Left lobe of liver (tissue), 2 donors: ENCODE results near the gene ZNF165. TPM values are rescaled to one million over a fixed set of nuclear protein-coding genes. Genes with fewer than 3 reads are reported as not detected.
A peak's percentile ranks its signal among the peaks of the same experiment; 100 is the strongest.
"Not testable (repeated sequence)": the region's sequence is repeated elsewhere in the genome, so short reads cannot be mapped to it uniquely, and the experiment has no call there.

ENCODE experiments used
- ATAC-seq: fragments of 200-7000 bp; cut with Tn5 transposase; one replicate; pipeline ENCODE4 v1.9.1; 2020; ENCODE audit warnings: mild to moderate bottlenecking, moderate library complexity
- DNase-seq: peaks from one replicate; pipeline ENCODE4 v3.0.0-alpha.2; 2020; ENCODE audit warnings: low spot score
- total RNA-seq: library from RNA; stranded (reverse); gene quantifications from one replicate; pipeline ENCODE4 v1.2.1, GENCODE V29; 2021
- donor health status: DM: no; HTN: no; CAD: no; lungs with moderate emphysema.
- donor health status: DM: no; HTN: yes; CAD: no.

Gene ZNF165
- total RNA-seq, 1 donor from 2014 or later = 0.53 TPM

DNA sequence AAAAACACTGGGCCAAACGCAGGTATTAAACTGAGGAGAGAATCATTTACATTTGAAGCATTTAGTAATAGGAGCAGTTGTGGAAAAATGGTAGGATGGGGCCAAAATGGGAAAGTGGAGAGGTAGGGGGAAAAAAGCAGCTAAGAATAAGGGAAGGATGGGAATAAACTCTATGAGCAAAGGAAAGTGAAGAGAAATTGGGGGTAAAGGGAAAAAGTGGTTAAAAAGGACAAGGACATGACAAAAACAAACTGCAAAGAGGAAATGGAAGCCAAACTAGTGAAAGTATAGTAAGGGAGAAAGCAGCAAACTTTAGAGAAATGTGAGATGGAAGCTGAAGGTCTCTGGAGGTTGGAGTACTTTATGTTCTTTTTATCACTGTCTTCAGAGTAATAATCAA is 37.8 kb downstream of the ZNF165 start:
- DNase-seq = no peak
- ATAC-seq = no peak

DNA sequence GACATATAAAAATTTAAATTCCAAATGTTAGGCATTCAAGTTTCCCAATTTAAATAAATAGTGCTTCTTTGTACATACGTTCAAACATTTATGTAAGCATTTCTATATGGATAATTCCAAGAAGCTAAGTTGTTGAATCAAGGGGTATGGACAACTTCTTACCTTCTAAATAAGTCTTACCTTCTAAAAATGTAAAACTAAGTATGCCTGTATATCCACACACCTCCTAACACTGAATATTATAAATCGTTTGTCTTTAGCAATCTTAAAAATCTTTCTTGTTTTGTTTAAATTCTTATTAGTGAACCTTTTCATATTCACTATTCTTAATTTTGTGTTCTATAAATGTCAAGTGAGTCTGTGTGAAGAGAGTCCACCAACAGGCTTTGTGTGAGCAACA is 41.5 kb downstream of the ZNF165 start:
- no peak for ATAC-seq

DNA sequence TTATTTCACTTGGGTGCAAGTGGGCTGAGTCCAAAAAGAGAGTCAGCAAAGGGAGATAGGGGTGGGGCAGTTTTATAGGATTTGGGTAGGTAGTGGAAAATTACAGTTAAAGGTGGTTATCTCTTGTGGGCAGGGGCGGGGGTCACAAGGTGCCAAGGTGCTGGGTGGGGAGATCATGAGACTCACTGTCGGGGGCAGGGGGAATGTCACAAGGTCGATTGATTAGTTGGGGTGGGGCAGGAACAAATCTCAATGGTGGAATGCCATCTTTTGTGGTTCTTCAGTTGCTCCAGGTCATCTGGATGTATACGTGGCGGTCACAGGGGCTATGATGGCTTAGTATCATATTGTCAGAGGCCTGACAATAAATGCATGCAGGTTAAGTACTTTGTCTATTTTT is 41.9 kb downstream of the ZNF165 start:
- not testable (repeated sequence) for DNase-seq, ATAC-seq

More for the DNA sequence above, 41.5 kb downstream of the ZNF165 start:
- no peak for DNase-seq

DNA sequence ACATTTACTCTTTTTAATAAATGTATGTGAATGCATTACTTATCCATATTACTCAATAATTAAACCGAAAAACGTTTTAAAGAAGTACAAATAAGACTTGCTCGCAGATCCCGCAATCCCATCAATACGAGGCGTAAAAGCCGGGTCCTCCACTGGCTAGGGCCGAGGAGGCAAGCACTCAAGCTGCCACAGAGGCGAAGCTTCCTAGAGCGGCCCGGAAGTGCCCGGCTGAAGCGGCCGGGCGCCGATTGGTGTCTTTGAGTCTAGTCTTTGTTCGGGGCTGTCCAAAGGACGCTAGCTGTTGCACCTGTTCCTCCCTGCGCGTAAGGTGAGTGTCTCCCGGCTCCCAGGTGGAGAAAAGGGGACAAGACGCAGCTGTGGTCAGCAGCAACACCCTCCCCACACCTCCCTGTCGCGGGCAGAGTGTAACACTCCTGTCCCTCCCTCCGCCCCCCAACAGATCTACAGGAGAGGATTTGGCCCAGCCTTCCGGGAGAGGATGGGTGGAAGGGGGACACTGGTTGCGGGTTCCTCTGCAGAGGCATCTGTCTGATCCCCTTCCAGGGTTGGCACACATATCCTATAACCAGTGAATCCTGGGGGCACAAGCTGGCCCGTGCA is 44.1 kb downstream of the ZNF165 start, which contains the start of gene ZSCAN16:
Gene ZSCAN16 (plus strand): TSS at position 260 of the 621 bp plus-strand sequence. CDS start 835 bp downstream, outside the sequence.
- peak; percentile 100 for ATAC-seq
- peak; percentile 88 for DNase-seq

DNA sequence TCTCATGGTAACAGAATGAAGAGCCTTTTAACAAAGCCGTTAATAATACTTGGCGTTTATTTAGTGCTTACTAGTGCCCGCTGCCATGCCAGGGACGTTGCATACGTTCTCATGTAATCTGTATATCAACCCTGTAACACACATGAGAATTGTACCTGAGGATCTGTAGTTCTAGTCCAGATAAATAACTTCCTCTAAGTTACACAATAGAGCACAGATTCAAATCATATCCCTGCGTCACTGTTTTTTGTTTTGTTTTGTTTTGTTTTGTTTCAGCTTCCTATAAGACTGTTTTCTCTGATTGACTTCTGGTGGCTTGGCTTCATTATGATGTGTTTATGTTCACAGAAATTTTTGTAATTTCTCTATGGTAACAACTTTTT is 44.6 kb downstream of the ZNF165 start:
- ATAC-seq (no peak), DNase-seq (no peak)

DNA sequence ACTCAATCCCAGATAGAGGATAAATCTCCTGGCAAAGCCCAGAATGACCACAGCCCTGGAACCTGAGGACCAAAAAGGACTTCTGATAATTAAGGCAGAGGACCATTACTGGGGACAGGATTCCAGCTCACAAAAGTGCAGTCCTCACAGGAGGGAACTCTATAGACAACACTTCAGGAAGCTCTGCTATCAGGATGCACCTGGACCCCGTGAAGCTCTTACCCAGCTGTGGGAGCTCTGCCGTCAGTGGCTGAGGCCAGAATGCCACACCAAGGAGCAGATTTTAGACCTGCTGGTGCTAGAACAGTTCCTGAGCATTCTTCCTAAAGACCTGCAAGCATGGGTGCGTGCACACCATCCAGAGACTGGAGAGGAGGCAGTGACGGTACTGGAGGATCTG is 45.0 kb downstream of the ZNF165 start:
- no peak for DNase-seq
- no peak for ATAC-seq

DNA sequence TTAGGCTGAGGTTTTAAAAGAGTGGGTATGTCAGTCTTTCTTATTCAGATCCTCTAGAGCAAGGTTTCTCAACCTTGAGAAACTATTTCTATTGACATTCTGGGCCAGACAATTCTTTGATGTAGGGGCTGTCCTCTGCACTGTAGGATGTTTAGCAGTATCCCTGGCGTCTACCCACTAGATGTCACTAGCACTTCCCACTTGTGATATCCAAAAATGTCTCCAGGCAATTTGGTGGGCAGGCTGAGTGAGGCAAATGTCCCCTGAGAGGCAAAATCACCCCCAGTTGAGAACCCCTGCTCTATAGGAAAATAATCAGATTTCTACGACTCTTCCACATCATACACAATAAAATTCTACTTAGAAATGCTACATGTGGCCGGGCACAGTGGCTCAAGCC is 53.6 kb downstream of the ZNF165 start:
- no peak for DNase-seq
- ATAC-seq = peak; percentile 25

DNA sequence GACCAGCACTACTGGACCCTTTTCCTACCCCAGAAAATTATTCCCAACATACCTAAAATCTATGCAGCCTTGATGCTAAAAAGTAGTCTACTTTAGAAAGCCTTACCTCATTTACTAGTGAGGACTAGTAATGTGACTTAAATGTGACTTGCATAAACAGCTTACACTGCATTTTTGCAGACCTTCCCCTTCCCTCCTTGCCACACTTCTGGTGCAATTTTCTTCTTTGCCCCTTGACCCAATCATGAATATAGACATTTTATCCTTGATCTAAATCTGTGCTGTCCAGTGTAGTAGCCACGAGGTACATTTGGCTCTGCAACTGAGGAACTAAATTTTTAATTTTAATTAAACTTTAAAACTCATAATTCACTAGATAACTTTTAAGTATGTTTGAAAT is 54.3 kb downstream of the ZNF165 start:
- ATAC-seq (no peak), DNase-seq (no peak)

DNA sequence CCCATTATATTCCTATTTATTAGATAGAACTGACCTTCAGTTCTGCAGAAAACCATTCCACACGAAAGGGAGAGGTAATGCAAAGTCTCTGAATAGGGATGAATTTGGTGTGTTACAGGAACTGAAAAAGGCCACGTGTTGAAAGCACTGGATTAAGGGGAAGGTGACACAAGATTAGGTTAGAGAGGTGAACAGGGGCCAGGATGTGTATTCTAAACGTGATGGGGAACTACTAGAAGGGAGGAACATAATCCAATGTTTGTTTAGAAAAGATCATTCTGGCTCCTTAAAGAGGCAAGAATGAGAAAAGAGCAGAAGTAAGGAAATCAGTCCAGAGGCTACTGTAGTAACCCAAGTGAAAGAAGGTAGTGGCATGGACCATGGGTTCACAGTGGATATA is 55.0 kb downstream of the ZNF165 start:
- DNase-seq = no peak
- no peak for ATAC-seq

DNA sequence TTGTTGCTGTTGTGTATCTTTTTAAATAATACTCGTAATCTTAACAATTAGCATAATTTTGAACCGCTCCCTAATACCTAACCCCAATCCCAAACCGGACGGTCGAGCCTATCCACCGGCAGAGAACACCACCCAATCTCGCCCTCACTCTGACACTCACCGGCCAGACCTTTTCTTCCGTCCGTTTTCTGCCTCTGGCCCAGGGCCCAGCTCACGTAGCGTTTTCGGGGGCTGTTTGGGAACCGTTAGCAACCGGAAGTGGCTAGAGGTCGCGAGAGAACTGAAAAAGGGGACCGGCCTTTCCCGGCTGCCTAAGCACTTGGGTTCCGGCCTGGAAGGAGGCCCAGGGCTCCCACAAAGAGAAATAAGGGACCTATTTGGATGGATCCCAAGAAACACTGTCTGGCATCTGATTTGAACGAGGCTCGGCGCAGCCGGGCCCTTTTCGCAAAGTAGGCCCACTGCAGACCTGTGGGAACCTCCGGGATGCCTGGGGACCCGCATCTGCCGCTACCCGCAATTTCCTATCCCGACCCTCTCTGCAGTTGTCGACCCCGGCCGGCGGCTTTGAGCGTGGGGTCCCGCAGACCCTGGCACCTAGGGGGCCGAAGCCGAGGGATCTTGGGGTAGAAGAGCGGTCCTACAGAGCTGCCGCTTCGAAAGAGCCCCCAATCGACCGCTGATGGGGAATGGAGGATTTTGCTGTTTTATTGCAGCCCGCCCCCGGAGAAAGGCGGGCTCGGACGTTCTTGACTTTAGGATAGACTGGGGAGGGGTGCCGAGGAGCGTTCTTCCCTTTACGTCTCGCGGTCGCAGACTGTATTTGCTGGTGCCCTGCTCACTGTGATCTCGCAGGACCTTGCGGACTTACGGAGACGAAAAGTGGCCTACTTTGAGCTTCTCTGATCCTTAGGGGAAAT is 56.5 kb downstream of the ZNF165 start:
- peak; percentile 92 for DNase-seq
- ATAC-seq = peak; percentile 83

DNA sequence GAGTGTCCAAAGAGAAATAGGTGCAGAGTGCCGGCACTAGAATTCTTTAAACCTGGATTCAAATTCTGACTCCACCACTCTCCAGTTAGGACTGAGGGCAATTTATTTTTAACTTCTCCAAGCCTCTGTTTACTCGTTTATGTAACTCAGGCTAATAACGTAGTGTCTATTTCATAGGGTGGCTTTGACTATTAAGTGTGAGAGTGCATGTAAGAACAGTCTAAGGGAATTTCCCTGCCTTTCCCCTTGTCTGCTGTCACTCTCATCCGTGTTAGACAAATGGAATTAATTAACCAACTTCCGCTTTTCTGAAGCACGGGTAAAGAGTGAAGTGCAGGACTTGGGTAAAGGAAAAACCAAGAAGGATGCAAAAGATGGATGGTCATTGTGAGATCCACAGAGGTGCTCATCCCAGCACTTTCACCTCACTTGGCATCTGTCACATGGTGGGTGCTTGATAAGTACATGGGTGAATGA is 57.2 kb downstream of the ZNF165 start:
- DNase-seq (no peak), ATAC-seq (peak; percentile 1)

Other genes starting within 250 kb of the ZNF165 start
- not detected for gene OR2B2, start 168.2 kb upstream of the ZNF165 start, total RNA-seq
- not detected for gene OR2B6, start 123.3 kb upstream of the ZNF165 start, total RNA-seq
- gene ZSCAN16, start 44.0 kb downstream of the ZNF165 start, total RNA-seq = 1.7 TPM
- gene ZKSCAN8, start 61.3 kb downstream of the ZNF165 start, total RNA-seq = 6.3 TPM
- 2.2 TPM for gene ZSCAN9, start 144.7 kb downstream of the ZNF165 start, total RNA-seq
- 2.6 TPM for gene ZKSCAN4, start 171.7 kb downstream of the ZNF165 start, total RNA-seq
- gene NKAPL, start 178.7 kb downstream of the ZNF165 start, total RNA-seq = 0.45 TPM
- gene ZSCAN26, start 186.6 kb downstream of the ZNF165 start, total RNA-seq = 5.5 TPM
- 1.0 TPM for gene PGBD1, start 201.0 kb downstream of the ZNF165 start, total RNA-seq